MM.1S (cell line): ENCODE measurements around the gene LY9.

Experiments used
- EZH2 ChIP-seq: fragments of 300-600 bp; sonication (generic); optimal IDR thresholded peaks from 2 replicates; pipeline ENCODE3; 2017; ENCODE audit warnings: low read depth, mild to moderate bottlenecking, antibody characterized with exemption, low read length, mixed read lengths
- EZH2phosphoT487 ChIP-seq: fragments of 300-600 bp; sonication (generic); IDR thresholded peaks from 2 replicates; pipeline ENCODE4 v1.6.1; 2018; ENCODE audit warnings: antibody characterized with exemption, low read length
- TF ChIP-seq, protein P1 (sequence below): fragments of 300-600 bp; sonication (generic); IDR thresholded peaks from 2 replicates; pipeline ENCODE4 v1.5.1; 2016; ENCODE audit warnings: antibody characterized with exemption, low read length, mixed read lengths

DNA sequence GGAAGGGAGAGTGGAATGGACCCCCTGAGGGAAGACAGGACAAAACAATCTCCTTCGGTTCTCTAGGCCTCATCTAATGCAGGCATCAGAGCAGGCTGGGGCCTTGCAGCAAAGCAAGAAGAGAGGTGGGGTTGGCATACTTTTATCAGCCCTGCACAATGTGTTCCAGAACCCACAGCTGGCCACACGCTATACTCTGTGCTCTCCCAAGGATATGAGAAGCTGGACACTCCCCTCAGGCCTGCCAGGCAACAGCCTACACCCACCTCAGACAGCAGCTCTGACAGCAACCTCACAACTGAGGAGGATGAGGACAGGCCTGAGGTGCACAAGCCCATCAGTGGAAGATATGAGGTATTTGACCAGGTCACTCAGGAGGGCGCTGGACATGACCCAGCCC lies 27.3 kb downstream of the LY9 start:
- TF ChIP-seq, protein P1, sequence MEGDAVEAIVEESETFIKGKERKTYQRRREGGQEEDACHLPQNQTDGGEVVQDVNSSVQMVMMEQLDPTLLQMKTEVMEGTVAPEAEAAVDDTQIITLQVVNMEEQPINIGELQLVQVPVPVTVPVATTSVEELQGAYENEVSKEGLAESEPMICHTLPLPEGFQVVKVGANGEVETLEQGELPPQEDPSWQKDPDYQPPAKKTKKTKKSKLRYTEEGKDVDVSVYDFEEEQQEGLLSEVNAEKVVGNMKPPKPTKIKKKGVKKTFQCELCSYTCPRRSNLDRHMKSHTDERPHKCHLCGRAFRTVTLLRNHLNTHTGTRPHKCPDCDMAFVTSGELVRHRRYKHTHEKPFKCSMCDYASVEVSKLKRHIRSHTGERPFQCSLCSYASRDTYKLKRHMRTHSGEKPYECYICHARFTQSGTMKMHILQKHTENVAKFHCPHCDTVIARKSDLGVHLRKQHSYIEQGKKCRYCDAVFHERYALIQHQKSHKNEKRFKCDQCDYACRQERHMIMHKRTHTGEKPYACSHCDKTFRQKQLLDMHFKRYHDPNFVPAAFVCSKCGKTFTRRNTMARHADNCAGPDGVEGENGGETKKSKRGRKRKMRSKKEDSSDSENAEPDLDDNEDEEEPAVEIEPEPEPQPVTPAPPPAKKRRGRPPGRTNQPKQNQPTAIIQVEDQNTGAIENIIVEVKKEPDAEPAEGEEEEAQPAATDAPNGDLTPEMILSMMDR, result no peak
- TF ChIP-seq EZH2phosphoT487 (no peak), EZH2 (no peak)
